HCT116 (cell line): ENCODE results near the gene EIF6.

Experiments
- CEBPB ChIP-seq: IDR thresholded peaks from 2 replicates; pipeline ENCODE4 v1.6.1; 2012; ENCODE audit warnings: low read depth
- EGR1 ChIP-seq: IDR thresholded peaks from 2 replicates; pipeline ENCODE4 v1.6.1; 2012; ENCODE audit warnings: low read depth
- EZH2 ChIP-seq: fragments of 200-600 bp; sonication (generic); IDR thresholded peaks from 2 replicates; pipeline ENCODE4 v1.6.1; 2017; ENCODE audit warnings: antibody characterized with exemption, mixed run types
- POLR2A ChIP-seq: IDR thresholded peaks from 2 replicates; pipeline ENCODE4 v1.7.0; 2011; ENCODE audit warnings: borderline replicate concordance; ENCODE audit not compliant: insufficient read depth, insufficient read length; ENCODE audit errors: extremely low read depth
- POLR2AphosphoS5 ChIP-seq: IDR thresholded peaks from 2 replicates; pipeline ENCODE4 v1.6.1; 2011; ENCODE audit warnings: mild to moderate bottlenecking, low read depth, low read length, moderate library complexity
- SRF ChIP-seq: IDR thresholded peaks from 2 replicates; pipeline ENCODE4 v1.6.1; 2012; ENCODE audit warnings: low read depth
- TF ChIP-seq, protein P1 (sequence below), 3 experiments: fragments of 200-600 bp in 1 of 3; sonication (generic) in 1 of 3; IDR thresholded peaks in 2 of 3; conservative IDR thresholded peaks in 1 of 3; 2 replicates each; pipeline ENCODE4 v1.5.1; 2012 to 2017; ENCODE audit warnings: low read depth in 2 of 3, low read length in 2 of 3, antibody characterized with exemption in 1 of 3, borderline replicate concordance in 1 of 3, control low read depth in 1 of 3, mild to moderate bottlenecking in 1 of 3, mixed read lengths in 1 of 3, mixed run types in 1 of 3, moderate library complexity in 1 of 3; ENCODE audit not compliant: insufficient read depth in 1 of 3
- TF ChIP-seq, protein P2 (sequence below): IDR thresholded peaks from 2 replicates; pipeline ENCODE4 v1.6.1; 2011; ENCODE audit warnings: mild to moderate bottlenecking, low read length, moderate library complexity; ENCODE audit not compliant: insufficient replicate concordance; ENCODE audit errors: extremely low read depth
- TF ChIP-seq, protein P3 (sequence below): IDR thresholded peaks from 2 replicates; pipeline ENCODE4 v1.6.1; 2012; ENCODE audit warnings: low read depth

DNA sequence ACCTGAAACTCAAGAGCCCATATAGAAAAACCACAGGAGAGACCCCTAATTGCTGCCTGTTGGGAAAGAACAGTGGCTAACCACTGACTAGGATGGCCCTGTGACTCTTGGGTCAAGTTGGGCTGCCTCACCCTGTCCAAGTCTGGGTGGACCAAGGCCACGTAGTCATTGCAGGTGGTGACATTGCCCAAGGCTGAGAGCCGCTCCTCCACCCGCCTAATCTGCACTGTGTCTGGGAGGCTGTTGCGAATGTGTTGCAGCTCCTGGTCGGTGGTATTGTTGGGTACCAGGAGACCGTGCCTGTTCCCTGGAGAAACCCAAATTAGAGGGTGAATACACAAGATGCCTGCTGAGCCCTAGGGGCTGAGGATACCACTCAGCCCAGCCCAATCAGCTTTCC is 4.0 kb downstream of the EIF6 start:
- no peak for TF ChIP-seq POLR2A
- no peak for TF ChIP-seq POLR2AphosphoS5
- TF ChIP-seq, protein P1, sequence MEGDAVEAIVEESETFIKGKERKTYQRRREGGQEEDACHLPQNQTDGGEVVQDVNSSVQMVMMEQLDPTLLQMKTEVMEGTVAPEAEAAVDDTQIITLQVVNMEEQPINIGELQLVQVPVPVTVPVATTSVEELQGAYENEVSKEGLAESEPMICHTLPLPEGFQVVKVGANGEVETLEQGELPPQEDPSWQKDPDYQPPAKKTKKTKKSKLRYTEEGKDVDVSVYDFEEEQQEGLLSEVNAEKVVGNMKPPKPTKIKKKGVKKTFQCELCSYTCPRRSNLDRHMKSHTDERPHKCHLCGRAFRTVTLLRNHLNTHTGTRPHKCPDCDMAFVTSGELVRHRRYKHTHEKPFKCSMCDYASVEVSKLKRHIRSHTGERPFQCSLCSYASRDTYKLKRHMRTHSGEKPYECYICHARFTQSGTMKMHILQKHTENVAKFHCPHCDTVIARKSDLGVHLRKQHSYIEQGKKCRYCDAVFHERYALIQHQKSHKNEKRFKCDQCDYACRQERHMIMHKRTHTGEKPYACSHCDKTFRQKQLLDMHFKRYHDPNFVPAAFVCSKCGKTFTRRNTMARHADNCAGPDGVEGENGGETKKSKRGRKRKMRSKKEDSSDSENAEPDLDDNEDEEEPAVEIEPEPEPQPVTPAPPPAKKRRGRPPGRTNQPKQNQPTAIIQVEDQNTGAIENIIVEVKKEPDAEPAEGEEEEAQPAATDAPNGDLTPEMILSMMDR (IDR thresholded peaks at IDR 0.05 in 2 of 3, conservative IDR thresholded peaks at IDR 0.05 in 1 of 3; ENCODE audit: borderline replicate concordance in 1 of 3, insufficient read depth in 1 of 3, low read depth in 2 of 3, low read length in 2 of 3): no peak
- no peak for TF ChIP-seq CEBPB
- TF ChIP-seq, protein P2, sequence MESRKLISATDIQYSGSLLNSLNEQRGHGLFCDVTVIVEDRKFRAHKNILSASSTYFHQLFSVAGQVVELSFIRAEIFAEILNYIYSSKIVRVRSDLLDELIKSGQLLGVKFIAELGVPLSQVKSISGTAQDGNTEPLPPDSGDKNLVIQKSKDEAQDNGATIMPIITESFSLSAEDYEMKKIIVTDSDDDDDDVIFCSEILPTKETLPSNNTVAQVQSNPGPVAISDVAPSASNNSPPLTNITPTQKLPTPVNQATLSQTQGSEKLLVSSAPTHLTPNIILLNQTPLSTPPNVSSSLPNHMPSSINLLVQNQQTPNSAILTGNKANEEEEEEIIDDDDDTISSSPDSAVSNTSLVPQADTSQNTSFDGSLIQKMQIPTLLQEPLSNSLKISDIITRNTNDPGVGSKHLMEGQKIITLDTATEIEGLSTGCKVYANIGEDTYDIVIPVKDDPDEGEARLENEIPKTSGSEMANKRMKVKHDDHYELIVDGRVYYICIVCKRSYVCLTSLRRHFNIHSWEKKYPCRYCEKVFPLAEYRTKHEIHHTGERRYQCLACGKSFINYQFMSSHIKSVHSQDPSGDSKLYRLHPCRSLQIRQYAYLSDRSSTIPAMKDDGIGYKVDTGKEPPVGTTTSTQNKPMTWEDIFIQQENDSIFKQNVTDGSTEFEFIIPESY: no peak
- no peak for TF ChIP-seq SRF
- TF ChIP-seq EZH2: no peak
- TF ChIP-seq, protein P3, sequence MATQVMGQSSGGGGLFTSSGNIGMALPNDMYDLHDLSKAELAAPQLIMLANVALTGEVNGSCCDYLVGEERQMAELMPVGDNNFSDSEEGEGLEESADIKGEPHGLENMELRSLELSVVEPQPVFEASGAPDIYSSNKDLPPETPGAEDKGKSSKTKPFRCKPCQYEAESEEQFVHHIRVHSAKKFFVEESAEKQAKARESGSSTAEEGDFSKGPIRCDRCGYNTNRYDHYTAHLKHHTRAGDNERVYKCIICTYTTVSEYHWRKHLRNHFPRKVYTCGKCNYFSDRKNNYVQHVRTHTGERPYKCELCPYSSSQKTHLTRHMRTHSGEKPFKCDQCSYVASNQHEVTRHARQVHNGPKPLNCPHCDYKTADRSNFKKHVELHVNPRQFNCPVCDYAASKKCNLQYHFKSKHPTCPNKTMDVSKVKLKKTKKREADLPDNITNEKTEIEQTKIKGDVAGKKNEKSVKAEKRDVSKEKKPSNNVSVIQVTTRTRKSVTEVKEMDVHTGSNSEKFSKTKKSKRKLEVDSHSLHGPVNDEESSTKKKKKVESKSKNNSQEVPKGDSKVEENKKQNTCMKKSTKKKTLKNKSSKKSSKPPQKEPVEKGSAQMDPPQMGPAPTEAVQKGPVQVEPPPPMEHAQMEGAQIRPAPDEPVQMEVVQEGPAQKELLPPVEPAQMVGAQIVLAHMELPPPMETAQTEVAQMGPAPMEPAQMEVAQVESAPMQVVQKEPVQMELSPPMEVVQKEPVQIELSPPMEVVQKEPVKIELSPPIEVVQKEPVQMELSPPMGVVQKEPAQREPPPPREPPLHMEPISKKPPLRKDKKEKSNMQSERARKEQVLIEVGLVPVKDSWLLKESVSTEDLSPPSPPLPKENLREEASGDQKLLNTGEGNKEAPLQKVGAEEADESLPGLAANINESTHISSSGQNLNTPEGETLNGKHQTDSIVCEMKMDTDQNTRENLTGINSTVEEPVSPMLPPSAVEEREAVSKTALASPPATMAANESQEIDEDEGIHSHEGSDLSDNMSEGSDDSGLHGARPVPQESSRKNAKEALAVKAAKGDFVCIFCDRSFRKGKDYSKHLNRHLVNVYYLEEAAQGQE: no peak
- TF ChIP-seq EGR1: no peak
